PC-9 (cell line): ENCODE results near the gene CPAMD8. TPM values are rescaled to one million over a fixed set of nuclear protein-coding genes. Genes with fewer than 3 reads are reported as not detected.

ENCODE experiments used
- BruUV-seq: library from RNA; stranded (reverse); fragments of 400-500 nt; replicated peaks from 2 replicates; lab custom pipeline; 2021; lab: Mats Ljungman, UMichigan
- CTCF ChIA-PET: fragments of 300-600 bp; sonication (Branson Sonifier 250); formaldehyde crosslinking; loops from one replicate; lab custom pipeline; 2022; ENCODE audit warnings: antibody characterized with exemption; lab: Charles Lee
- POLR2A ChIA-PET: fragments of 300-600 bp; sonication (Branson Sonifier 250); formaldehyde crosslinking; loops from one replicate; lab custom pipeline; 2022; ENCODE audit warnings: antibody characterized with exemption; ENCODE audit not compliant: unreplicated experiment; lab: Charles Lee
- DNase-seq, 2 experiments: peaks; one replicate each; pipeline versions ENCODE4 v3.0.0 to v3.0.0-alpha.2; 2015 to 2022; ENCODE audit warnings: mixed read lengths in 1 of 2
- H2AFZ ChIP-seq: fragments of 200-600 bp; sonication (generic); 2 replicates; pipeline ENCODE4 v1.8.1; 2017; ENCODE audit warnings: antibody characterized with exemption
- H3F3A ChIP-seq: fragments of 200-600 bp; sonication (generic); 2 replicates; pipeline ENCODE4 v1.8.1; 2017; ENCODE audit warnings: antibody characterized with exemption, mild to moderate bottlenecking, low read depth; ENCODE audit not compliant: insufficient read depth
- H3K27ac ChIP-seq: fragments of 200-600 bp; sonication (generic); 2 replicates; pipeline ENCODE4 v1.6.1; 2016; ENCODE audit warnings: mixed run types
- H3K27me3 ChIP-seq: fragments of 200-600 bp; sonication (generic); 2 replicates; pipeline ENCODE4 v1.6.1; 2016; ENCODE audit warnings: low read depth, mixed run types; ENCODE audit not compliant: insufficient read depth
- H3K36me3 ChIP-seq: fragments of 200-600 bp; sonication (generic); 2 replicates; pipeline ENCODE4 v1.6.1; 2016; ENCODE audit warnings: low read depth, mixed run types
- H3K4me1 ChIP-seq: fragments of 200-600 bp; sonication (generic); replicated peaks from 2 replicates; pipeline ENCODE4 v1.6.1; 2016; ENCODE audit warnings: mixed run types; ENCODE audit not compliant: insufficient read depth
- H3K4me2 ChIP-seq: fragments of 200-600 bp; sonication (generic); 2 replicates; pipeline ENCODE4 v1.6.1; 2017; ENCODE audit warnings: mixed run types
- H3K4me3 ChIP-seq: fragments of 200-600 bp; sonication (generic); 2 replicates; pipeline ENCODE4 v1.6.1; 2016; ENCODE audit warnings: mixed run types
- H3K79me2 ChIP-seq: fragments of 200-600 bp; sonication (generic); 2 replicates; pipeline ENCODE4 v1.6.1; 2017; ENCODE audit warnings: low read depth, mixed run types
- H3K9me2 ChIP-seq: fragments of 200-600 bp; sonication (generic); 2 replicates; pipeline ENCODE4 v1.8.1; 2017; ENCODE audit warnings: mild to moderate bottlenecking; ENCODE audit not compliant: insufficient read depth
- H3K9me3 ChIP-seq: fragments of 200-600 bp; sonication (generic); 2 replicates; pipeline ENCODE4 v1.8.1; 2016; ENCODE audit warnings: low read depth; ENCODE audit not compliant: insufficient read depth
- H4K20me1 ChIP-seq: fragments of 200-600 bp; sonication (generic); 2 replicates; pipeline ENCODE4 v1.8.1; 2017; ENCODE audit not compliant: insufficient read depth
- CTCF ChIP-seq: fragments of 200-600 bp; sonication (generic); conservative IDR thresholded peaks from 2 replicates; pipeline ENCODE4 v1.6.1; 2017; ENCODE audit warnings: mixed run types, antibody characterized with exemption, mild to moderate bottlenecking, moderate library complexity
- EZH2 ChIP-seq: fragments of 200-600 bp; sonication (generic); IDR thresholded peaks from 2 replicates; pipeline ENCODE4 v1.8.0; 2017; ENCODE audit warnings: antibody characterized with exemption, low read depth
- intact Hi-C: fragments of 100-400 bp; cut with micrococcal nuclease; formaldehyde crosslinking; loops from one replicate; pipeline ENCODE4 v1.10.0; 2022; ENCODE audit not compliant: unreplicated experiment
- total RNA-seq: library from RNA; stranded (reverse); gene quantifications from 2 replicates; pipeline ENCODE4 v1.2.3, GENCODE V29; 2021

The CPAMD8 gene
- total RNA-seq, 1 experiment from 2014 or later, result 25.8 TPM

GRCh38 chr19:17037966-17038500 lies 11.4 kb upstream of the CPAMD8 start:
- Histone ChIP-seq H3K4me1 (no peaks in the 10 kb centered on the region), H3K79me2 (no peaks in the 10 kb centered on the region), H3F3A (no peaks in the 10 kb centered on the region), H3K9me3 (no peaks in the 10 kb centered on the region), H3K36me3 (no peaks in the 10 kb centered on the region), H3K27me3 (no peaks in the 10 kb centered on the region), H3K4me3 (no peak overlapping the region), H3K27ac (no peak overlapping the region), H2AFZ (no peak overlapping the region), H3K9me2 (no peaks in the 10 kb centered on the region), H4K20me1 (no peaks in the 10 kb centered on the region), H3K4me2 (no peak overlapping the region)
- ChIA-PET POLR2A (interaction anchor here (0.6 kb wide), 1 partner anchor 283 kb away, joined by 5 read pairs; no protein-coding TSS in a partner anchor), CTCF (interaction anchor here (0.6 to 0.7 kb wide), 2 partner anchors 227 to 326 kb away, joined by 3 to 4 read pairs; no protein-coding TSS in a partner anchor)
- no peak for TF ChIP-seq CTCF
- TF ChIP-seq EZH2, result no peak
- no peak for DNase-seq
- no TSS peak for BruUV-seq
- intact Hi-C loops, result no loop called here

GRCh38 chr19:17037184-17037583 lies 10.6 kb upstream of the CPAMD8 start:
- TF ChIP-seq EZH2, result no peak
- Histone ChIP-seq H3K9me2 (no peaks in the 10 kb centered on the region), H3K79me2 (no peaks in the 10 kb centered on the region), H3K9me3 (no peaks in the 10 kb centered on the region), H4K20me1 (no peaks in the 10 kb centered on the region), H3K4me3 (no peak overlapping the region), H3K4me2 (no peak overlapping the region), H3F3A (no peaks in the 10 kb centered on the region), H3K27ac (no peak overlapping the region), H2AFZ (no peak overlapping the region), H3K27me3 (no peaks in the 10 kb centered on the region), H3K36me3 (no peaks in the 10 kb centered on the region), H3K4me1 (no peaks in the 10 kb centered on the region)
- POLR2A ChIA-PET, result no interaction called here
- BruUV-seq, result no TSS peak
- intact Hi-C loops, result no loop called here
- CTCF ChIA-PET, result no interaction called here
- no peak for DNase-seq

GRCh38 chr19:17036640-17037039 lies 10.0 kb upstream of the CPAMD8 start:
- Histone ChIP-seq H3K4me3 (no peak overlapping the region), H3K27me3 (no peaks in the 10 kb centered on the region), H3F3A (no peaks in the 10 kb centered on the region), H3K4me1 (no peaks in the 10 kb centered on the region), H2AFZ (no peak overlapping the region), H3K4me2 (no peak overlapping the region), H3K9me2 (no peaks in the 10 kb centered on the region), H3K79me2 (no peaks in the 10 kb centered on the region), H3K27ac (no peak overlapping the region), H3K36me3 (no peaks in the 10 kb centered on the region), H3K9me3 (no peaks in the 10 kb centered on the region), H4K20me1 (no peaks in the 10 kb centered on the region)
- POLR2A ChIA-PET, result no interaction called here
- intact Hi-C loops, result no loop called here
- TF ChIP-seq EZH2 (no peak), CTCF (no peak)
- no TSS peak for BruUV-seq
- no peak for DNase-seq
- CTCF ChIA-PET, result no interaction called here
